GM12878 (cell line): Measurements from ENCODE around the gene GSX1. TPM values are rescaled to one million over a fixed set of nuclear protein-coding genes. Genes with fewer than 3 reads are reported as not detected.

Experiments
- ATAC-seq: fragments of 200-7000 bp; cut with Tn5 transposase; 3 replicates; pipeline ENCODE4 v1.9.1; 2020; ENCODE audit warnings: mild to moderate bottlenecking, moderate library complexity
- BruUV-seq: library from RNA; stranded (reverse); fragments of 400-500 nt; replicated peaks from 2 replicates; lab custom pipeline; 2021; lab: Mats Ljungman, UMichigan
- CTCF ChIA-PET: fragments of 300-600 bp; sonication (Branson Sonifier 250); formaldehyde crosslinking; extraction: SDS; loops from one replicate; lab custom pipeline; 2021; ENCODE audit warnings: inconsistent platforms; lab: Yijun Ruan, JAX
- POLR2A ChIA-PET: fragments of 350-600 bp; formaldehyde crosslinking; extraction: SDS; loops from one replicate; lab custom pipeline; 2021; ENCODE audit warnings: inconsistent platforms; lab: Charles Lee
- RAD21 ChIA-PET: fragments of 300-600 bp; sonication (Branson Sonifier 250); formaldehyde crosslinking; loops from one replicate; lab custom pipeline; 2023; ENCODE audit warnings: antibody characterized with exemption; ENCODE audit not compliant: unreplicated experiment; lab: Charles Lee
- SMC1A ChIA-PET: fragments of 300-600 bp; sonication (Branson Sonifier 250); formaldehyde crosslinking; loops from one replicate; lab custom pipeline; 2023; ENCODE audit not compliant: unreplicated experiment, uncharacterized antibody; lab: Charles Lee
- DNase-seq: peaks from one replicate; pipeline ENCODE4 v3.0.0-alpha.2; 2011; ENCODE audit warnings: low read depth, low spot score
- FAIRE-seq: peaks from 3 replicates; lab custom pipeline; 2011; peaks lifted over from hg19 to GRCh38; lab: Jason Lieb, UNC
- H2AFZ ChIP-seq: 2 replicates; pipeline ENCODE4 v1.6.0; 2011; ENCODE audit warnings: low read depth, low read length, control low read depth; ENCODE audit not compliant: control insufficient read depth
- H3K27ac ChIP-seq: 2 replicates; pipeline ENCODE4 v1.5.1; 2011; ENCODE audit warnings: control low read depth; ENCODE audit not compliant: control insufficient read depth, insufficient read depth
- H3K27me3 ChIP-seq, 2 experiments: replicated peaks in 1 of 2; 2 replicates each; pipeline versions ENCODE4 v1.6.0 to v1.6.1; 2011; ENCODE audit warnings: low read length in 1 of 2; ENCODE audit not compliant: control insufficient read depth in 2 of 2, insufficient read depth in 2 of 2
- H3K36me3 ChIP-seq, 2 experiments: 2 replicates each; pipeline ENCODE4 v1.5.1; 2011; ENCODE audit warnings: low read length in 1 of 2; ENCODE audit not compliant: control insufficient read depth in 2 of 2, insufficient read depth in 2 of 2
- H3K4me1 ChIP-seq: 2 replicates; pipeline ENCODE4 v1.6.1; 2011; ENCODE audit warnings: mild to moderate bottlenecking, low read length, moderate library complexity, mixed read lengths; ENCODE audit not compliant: control insufficient read depth, insufficient read depth
- H3K4me2 ChIP-seq: 2 replicates; pipeline ENCODE4 v1.6.0; 2011; ENCODE audit warnings: control low read depth; ENCODE audit not compliant: control insufficient read depth, insufficient read depth
- H3K4me3 ChIP-seq: fragments of 200-600 bp; sonication (generic); 2 replicates; pipeline ENCODE4 v1.5.1; 2016
- H3K79me2 ChIP-seq: 2 replicates; pipeline ENCODE4 v1.6.0; 2011; ENCODE audit warnings: low read length; ENCODE audit not compliant: control insufficient read depth, insufficient read depth
- H3K9ac ChIP-seq: 2 replicates; pipeline ENCODE4 v1.8.0; 2011; ENCODE audit warnings: low read length, control low read depth, mixed read lengths; ENCODE audit not compliant: control insufficient read depth, insufficient read depth
- H3K9me3 ChIP-seq: replicated peaks from 3 replicates; pipeline ENCODE4 v1.5.1; 2011; ENCODE audit warnings: mild to moderate bottlenecking, low read length; ENCODE audit not compliant: control insufficient read depth, insufficient read depth
- H4K20me1 ChIP-seq: 2 replicates; pipeline ENCODE4 v1.6.0; 2011; ENCODE audit not compliant: control insufficient read depth, insufficient read depth
- ASH2L ChIP-seq: fragments of 300-600, 200-600 bp; sonication (generic); IDR thresholded peaks from 2 replicates; pipeline ENCODE4 v1.6.1; 2017; ENCODE audit warnings: low read depth, mild to moderate bottlenecking, borderline replicate concordance
- CEBPZ ChIP-seq: fragments of 150-350 bp; IDR thresholded peaks from 2 replicates; pipeline ENCODE4 v1.6.1; 2016; ENCODE audit warnings: low read depth, low read length
- EGR1 ChIP-seq, 2 experiments: IDR thresholded peaks; 1 replicate in 1 of 2; 2 replicates in 1 of 2; pipeline ENCODE4 v1.6.1; 2011 to 2012; ENCODE audit warnings: low read depth in 2 of 2, low read length in 2 of 2, borderline replicate concordance in 1 of 2, mild to moderate bottlenecking in 1 of 2, moderate library complexity in 1 of 2
- GABPA ChIP-seq: IDR thresholded peaks from 2 replicates; pipeline ENCODE4 v1.6.1; 2014; ENCODE audit warnings: antibody characterized with exemption, low read depth, mild to moderate bottlenecking, inconsistent platforms
- IKZF1 ChIP-seq: fragments of 450-650 bp; conservative IDR thresholded peaks from 2 replicates; pipeline ENCODE4 v1.6.1; 2017; ENCODE audit warnings: antibody characterized with exemption, mild to moderate bottlenecking
- IRF4 ChIP-seq: IDR thresholded peaks from 2 replicates; pipeline ENCODE4 v1.6.1; 2011; ENCODE audit warnings: low read depth, low read length
- SPI1 ChIP-seq: IDR thresholded peaks from 2 replicates; pipeline ENCODE4 v1.6.1; 2011; ENCODE audit warnings: low read depth, mild to moderate bottlenecking, low read length, moderate library complexity, borderline replicate concordance; ENCODE audit not compliant: insufficient read depth
- ZNF622 ChIP-seq: fragments of 450-650 bp; IDR thresholded peaks from 2 replicates; pipeline ENCODE4 v1.6.1; 2017; ENCODE audit warnings: mild to moderate bottlenecking, inconsistent platforms
- WGBS: methylation state at CpG from one replicate; pipeline ENCODE4 v1.1.6; 2016; ENCODE audit warnings: low lambda C conversion rate; ENCODE audit not compliant: insufficient replicate concordance, insufficient coverage; ENCODE audit errors: missing lambda C conversion rate; 5-methylcytosine and 5-hydroxymethylcytosine counted together
- in situ Hi-C: fragments of 300-500 bp; cut with MboI; formaldehyde crosslinking; loops from 9 replicates; pipeline ENCODE4 v1.14.3; 2018; ENCODE audit warnings: mixed read lengths
- intact Hi-C: fragments of 100-400 bp; cut with micrococcal nuclease; formaldehyde crosslinking; loops from one replicate; pipeline ENCODE4 v1.14.2; 2022; ENCODE audit not compliant: unreplicated experiment
- polyA plus RNA-seq, 11 experiments: library from polyadenylated mRNA; depleted of rRNA in 4 of 11; unstranded in 6 of 11; stranded (reverse) in 5 of 11; fragments of >200 nt; fragmentation: Nextera tagmentation in 4 of 11; fragmentation: Illumina TruSeq in 1 of 11; extraction: Ambion mirVana in 4 of 11; extraction: Trizol in 1 of 11; gene quantifications; 1 replicate in 1 of 11; 2 replicates in 10 of 11; pipeline versions ENCODE4 v1.2.1 to v1.2.3, GENCODE V29; 2011 to 2016; ENCODE audit warnings: inconsistent platforms in 2 of 11, missing spikeins in 2 of 11, low read depth in 1 of 11
- total RNA-seq, 4 experiments: library from RNA; depleted of rRNA in 3 of 4; stranded (reverse); fragments of >200 nt in 3 of 4; fragmentation: Illumina TruSeq in 1 of 4; extraction: Trizol in 1 of 4; gene quantifications; 2 replicates each; pipeline versions ENCODE4 v1.2.1 to v1.2.3, GENCODE V29; 2013 to 2021

The GSX1 gene
- total and polyA plus RNA-seq, 10 of the 15 experiments (the other 5 are each of a cell fraction or from before 2014, with no cell fraction given) = not detected

- RAD21 ChIA-PET = interaction anchor here (0.8 to 2.6 kb wide), 3 partner anchors 53 to 411 kb away, joined by 3 to 23 read pairs (median 3); no protein-coding TSS in a partner anchor
- H3K4me3 ChIP-seq = no peak overlapping the region
- no peaks in the 10 kb centered on the region for H3K36me3 ChIP-seq
- no peak overlapping the region for H3K27ac ChIP-seq
- H3K9me3 ChIP-seq = no peaks in the 10 kb centered on the region
- CTCF ChIA-PET = interaction anchor here (0.7 to 8.1 kb wide), 11 partner anchors 9 to 398 kb away, joined by 3 to 122 read pairs (median 4); no protein-coding TSS in a partner anchor
- H3K4me1 ChIP-seq = peaks cover 3% of the 10 kb centered on the region; the same call in 1 of the 2 replicates
- in situ Hi-C loops = no loop called here
- ATAC-seq (no peak), DNase-seq (no peak), FAIRE-seq (no peak)
- intact Hi-C loops = no loop called here
- POLR2A ChIA-PET = no interaction called here
- BruUV-seq = no TSS peak
- H4K20me1 ChIP-seq = no peaks in the 10 kb centered on the region
- H3K4me2 ChIP-seq = no peak overlapping the region
- H3K79me2 ChIP-seq = no peaks in the 10 kb centered on the region
- no peak for TF ChIP-seq EGR1 (IDR thresholded peaks at IDR 0.05; ENCODE audit: borderline replicate concordance in 1 of 2, low read depth in 2 of 2, low read length in 2 of 2)
- TF ChIP-seq IKZF1 = no peak
- TF ChIP-seq ZNF622 = no peak
- TF ChIP-seq GABPA = no peak
- peaks cover 0 to 1% of the 10 kb centered on the region in 2 experiments; a peak in 1 of 4 replicates for H3K27me3 ChIP-seq
- SMC1A ChIA-PET = interaction anchor here (1.0 to 3.8 kb wide), 4 partner anchors 10 to 211 kb away, joined by 3 to 32 read pairs (median 11); no protein-coding TSS in a partner anchor
- H2AFZ ChIP-seq = no peak overlapping the region
- 46% methylated on average over 13 of the region's 14 CpGs for WGBS
- H3K9ac ChIP-seq = no peak overlapping the region
Measured at GRCh38 chr13:27772651-27773425, 19.4 kb upstream of the GSX1 start.

DNA sequence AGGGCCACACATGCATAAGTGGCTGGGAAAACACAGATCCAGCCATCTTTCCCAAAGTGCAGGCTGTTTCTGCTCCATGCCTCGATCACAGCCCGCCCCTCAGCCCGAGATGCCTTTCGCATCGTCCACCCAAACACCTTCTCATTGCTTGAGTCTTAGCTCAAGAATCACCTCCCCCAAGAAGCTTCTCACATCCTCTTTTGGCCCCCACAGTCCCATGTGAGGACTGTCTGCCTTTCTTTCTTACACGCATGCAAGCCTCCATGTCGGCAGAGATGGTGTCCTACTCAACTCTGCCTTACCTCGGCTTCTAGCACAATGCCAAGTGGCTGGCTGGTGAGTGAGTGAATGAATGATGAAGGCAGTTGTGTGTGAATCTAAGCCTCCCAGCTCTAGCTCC is 18.1 kb upstream of the GSX1 start:
- H2AFZ ChIP-seq = no peak overlapping the region
- CTCF ChIA-PET = interaction anchor here (0.6 to 8.1 kb wide), 4 partner anchors 53 to 614 kb away, joined by 3 to 122 read pairs (median 4); no protein-coding TSS in a partner anchor
- TF ChIP-seq IRF4 = peak; percentile 65; the same call in 1 of the 2 replicates
- no peak for TF ChIP-seq ASH2L
- peak; percentile 87 for TF ChIP-seq SPI1
- TF ChIP-seq CEBPZ = no peak
- no peaks in the 10 kb centered on the region for H4K20me1 ChIP-seq
- POLR2A ChIA-PET = no interaction called here
- BruUV-seq = no TSS peak
- H3K36me3 ChIP-seq = no peaks in the 10 kb centered on the region
- peaks cover 0 to 1% of the 10 kb centered on the region in 2 experiments; a peak in 1 of 4 replicates for H3K27me3 ChIP-seq
- H3K4me3 ChIP-seq = no peak overlapping the region
- in situ Hi-C loops = no loop called here
- RAD21 ChIA-PET = interaction anchor here (1.5 kb wide), 1 partner anchor 52 kb away, joined by 3 read pairs; no protein-coding TSS in a partner anchor
- no peaks in the 10 kb centered on the region for H3K9me3 ChIP-seq
- H3K4me1 ChIP-seq = peaks cover 3% of the 10 kb centered on the region; the same call in 1 of the 2 replicates
- SMC1A ChIA-PET = interaction anchor here (0.8 to 3.1 kb wide), 5 partner anchors 9 to 210 kb away, joined by 3 to 19 read pairs (median 3); no protein-coding TSS in a partner anchor
- no peaks in the 10 kb centered on the region for H3K79me2 ChIP-seq
- no peak overlapping the region for H3K9ac ChIP-seq
- FAIRE-seq (no peak), ATAC-seq (peak; percentile 60), DNase-seq (no peak)
- 31% methylated on average over 8 of the region's 8 CpGs for WGBS
- intact Hi-C loops = no loop called here
- no peak overlapping the region for H3K4me2 ChIP-seq
- no peak overlapping the region for H3K27ac ChIP-seq
